Panc1 (cell line): Measurements from ENCODE around the gene TP73. TPM values are rescaled to one million over a fixed set of nuclear protein-coding genes. Genes with fewer than 3 reads are reported as not detected.

Experiments used
- ATAC-seq: fragments of 200-7000 bp; cut with Tn5 transposase; 2 replicates; pipeline ENCODE4 v1.9.1; 2020; ENCODE audit warnings: mild to moderate bottlenecking, moderate library complexity
- BruUV-seq: library from RNA; stranded (reverse); fragments of 400-500 nt; replicated peaks from 2 replicates; lab custom pipeline; 2021; lab: Mats Ljungman, UMichigan
- CTCF ChIA-PET: fragments of 300-600 bp; sonication (Branson Sonifier 250); formaldehyde crosslinking; loops from one replicate; lab custom pipeline; 2022; ENCODE audit warnings: antibody characterized with exemption; lab: Charles Lee
- POLR2A ChIA-PET: fragments of 300-600 bp; sonication (Branson Sonifier 250); formaldehyde crosslinking; loops from one replicate; lab custom pipeline; 2022; ENCODE audit warnings: antibody characterized with exemption; lab: Charles Lee
- DNase-seq: peaks from one replicate; pipeline ENCODE4 v3.0.0-alpha.2; 2010; ENCODE audit warnings: low read depth, low spot score
- H3K27ac ChIP-seq: 2 replicates; pipeline ENCODE4 v1.5.1; 2011; ENCODE audit warnings: mild to moderate bottlenecking, low read length, inconsistent platforms
- H3K27me3 ChIP-seq: fragments of 200-500 bp; sonication (Bioruptor generic); 2 replicates; pipeline ENCODE4 v1.6.0; 2014; ENCODE audit warnings: low read length, inconsistent platforms; ENCODE audit not compliant: control insufficient read depth, insufficient read depth
- H3K36me3 ChIP-seq: fragments of 200-500 bp; sonication (Bioruptor generic); 2 replicates; pipeline ENCODE4 v1.5.1; 2014; ENCODE audit warnings: inconsistent platforms, mild to moderate bottlenecking, low read length, moderate library complexity; ENCODE audit not compliant: control insufficient read depth, insufficient read depth
- H3K4me1 ChIP-seq: 2 replicates; pipeline ENCODE4 v1.5.1; 2011; ENCODE audit warnings: inconsistent platforms, mild to moderate bottlenecking, low read length, moderate library complexity; ENCODE audit not compliant: control insufficient read depth, insufficient read depth
- H3K4me3 ChIP-seq, 2 experiments: 2 replicates each; pipeline ENCODE4 v1.5.1; 2011 to 2012; ENCODE audit warnings: low read depth in 2 of 2, low read length in 2 of 2, mild to moderate bottlenecking in 2 of 2, inconsistent platforms in 1 of 2, moderate library complexity in 1 of 2
- H3K9me3 ChIP-seq: fragments of 200-500 bp; sonication (Bioruptor generic); 2 replicates; pipeline ENCODE4 v1.5.1; 2014; ENCODE audit warnings: low read depth, mild to moderate bottlenecking, inconsistent platforms, low read length, moderate library complexity; ENCODE audit not compliant: control insufficient read depth, insufficient read depth
- CTCF ChIP-seq: fragments of 450-650 bp; IDR thresholded peaks from 2 replicates; pipeline ENCODE4 v1.5.1; 2017; ENCODE audit warnings: mild to moderate bottlenecking
- POLR2AphosphoS5 ChIP-seq: IDR thresholded peaks from 2 replicates; pipeline ENCODE4 v1.6.1; 2012; ENCODE audit warnings: mild to moderate bottlenecking, low read depth, low read length, moderate library complexity
- REST ChIP-seq, 2 experiments: IDR thresholded peaks; 2 replicates each; pipeline ENCODE4 v1.6.1; 2011 to 2012; ENCODE audit warnings: low read depth in 2 of 2, control low read depth in 1 of 2, low read length in 1 of 2, mild to moderate bottlenecking in 1 of 2, moderate library complexity in 1 of 2; ENCODE audit not compliant: insufficient read depth in 1 of 2
- SIN3A ChIP-seq: IDR thresholded peaks from 2 replicates; pipeline ENCODE4 v1.6.1; 2012; ENCODE audit warnings: low read depth, mild to moderate bottlenecking, low read length, moderate library complexity, borderline replicate concordance; ENCODE audit not compliant: insufficient read depth
- in situ Hi-C: cut with HindIII; loops from 2 replicates; pipeline ENCODE4 v1.10.0; 2016; ENCODE audit warnings: low sequenced_read_pairs, low pct_unique_long_range_greater_than_20kb
- intact Hi-C: fragments of 100-400 bp; cut with micrococcal nuclease; formaldehyde crosslinking; loops from one replicate; pipeline ENCODE4 v1.10.0; 2022; ENCODE audit not compliant: unreplicated experiment
- total RNA-seq: library from RNA; stranded (reverse); gene quantifications from one replicate; pipeline ENCODE4 v1.2.1, GENCODE V29; 2021; ENCODE audit not compliant: unreplicated experiment

Gene TP73
- total RNA-seq, 1 experiment from 2014 or later = 4.7 TPM

- Histone ChIP-seq H3K4me3 (no peak overlapping the region), H3K27ac (no peak overlapping the region), H3K4me1 (peaks cover 35% of the 10 kb centered on the region), H3K36me3 (no peaks in the 10 kb centered on the region), H3K9me3 (no peaks in the 10 kb centered on the region), H3K27me3 (no peaks in the 10 kb centered on the region)
- CTCF ChIA-PET = no interaction called here
- intact Hi-C loops (no loop called here), in situ Hi-C loops (no loop called here)
- POLR2A ChIA-PET = no interaction called here
- no TSS peak for BruUV-seq
- ATAC-seq (no peak), DNase-seq (no peak)
- no peak for TF ChIP-seq REST (IDR thresholded peaks at IDR 0.05; ENCODE audit: insufficient read depth in 1 of 2, low read depth in 2 of 2, low read length in 1 of 2)
- TF ChIP-seq CTCF = no peak
- TF ChIP-seq POLR2AphosphoS5 = no peak
- TF ChIP-seq SIN3A = no peak
These were observed 17.7 kb downstream of the TP73 start for GRCh38 chr1:3669971-3670431.

GRCh38 chr1:3670823-3671265 is 18.5 kb downstream of the TP73 start:
- Histone ChIP-seq H3K9me3 (no peaks in the 10 kb centered on the region), H3K27me3 (no peaks in the 10 kb centered on the region), H3K27ac (no peak overlapping the region), H3K4me3 (no peak overlapping the region), H3K36me3 (no peaks in the 10 kb centered on the region), H3K4me1 (peaks cover 35% of the 10 kb centered on the region)
- no peak for ATAC-seq
- in situ Hi-C loops = no loop called here
- POLR2A ChIA-PET = no interaction called here
- intact Hi-C loops = no loop called here
- no peak for DNase-seq
- TF ChIP-seq POLR2AphosphoS5 (no peak), CTCF (no peak)
- BruUV-seq = no TSS peak
- CTCF ChIA-PET = no interaction called here
